Posterior vena cava (tissue), 2 donors: Measurements from ENCODE around the gene GRPEL2. TPM values are rescaled to one million over a fixed set of nuclear protein-coding genes. Genes with fewer than 3 reads are reported as not detected.
A peak's percentile ranks its signal among the peaks of the same experiment; 100 is the strongest.
"Not testable (repeated sequence)": the region's sequence is repeated elsewhere in the genome, so short reads cannot be mapped to it uniquely, and the experiment has no call there.

ENCODE experiments used
- DNase-seq: peaks from one replicate; pipeline ENCODE4 v3.0.0-alpha.2; 2020; ENCODE audit warnings: low spot score
- intact Hi-C, 2 donors: fragments of 100-400 bp; cut with DNase I; formaldehyde crosslinking; loops; one replicate each; pipeline versions ENCODE4 v1.14.1 to v1.14.2; 2022 to 2023
- total RNA-seq, 2 donors: library from RNA; stranded (reverse); fragmentation: NEBNext Ultra II Directional; extraction: Animal tissue kit (Norgen Biotek cat#: 25700); gene quantifications; one replicate each; pipeline ENCODE4 v1.2.1, GENCODE V29; 2021
- donor health status: DM: yes; HTN: yes; CAD: no.
- donor health status: DM: yes; HTN: yes; CAD: no.

Gene GRPEL2
- total RNA-seq, 2 donors from 2014 or later = 13.1 to 16.0 TPM

DNA sequence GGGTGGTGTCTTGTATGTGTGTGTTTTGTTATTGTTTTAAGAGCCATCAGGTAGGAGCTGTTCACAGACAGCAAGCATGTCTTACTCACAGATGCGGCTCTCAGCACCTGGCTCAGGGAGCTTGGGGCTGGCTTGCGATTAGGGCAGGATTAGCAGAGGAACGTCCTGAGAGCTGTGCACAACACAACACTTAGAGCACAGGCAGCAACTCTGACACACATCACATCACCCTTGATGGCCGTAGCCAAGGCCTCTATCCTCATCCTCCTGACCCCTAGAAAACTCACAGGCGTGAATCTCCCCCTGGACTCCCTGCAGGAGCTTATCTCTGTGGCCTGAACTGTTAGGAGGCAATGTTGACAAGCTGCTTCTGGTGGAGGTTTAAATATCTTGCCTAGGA, 40.9 kb downstream of the GRPEL2 start:
- intact Hi-C loops = loop anchor here in 1 of 2 donors (2.0 kb wide), 1 partner anchor 17 kb away; no protein-coding TSS in a partner anchor
- peak; percentile 31 for DNase-seq

DNA sequence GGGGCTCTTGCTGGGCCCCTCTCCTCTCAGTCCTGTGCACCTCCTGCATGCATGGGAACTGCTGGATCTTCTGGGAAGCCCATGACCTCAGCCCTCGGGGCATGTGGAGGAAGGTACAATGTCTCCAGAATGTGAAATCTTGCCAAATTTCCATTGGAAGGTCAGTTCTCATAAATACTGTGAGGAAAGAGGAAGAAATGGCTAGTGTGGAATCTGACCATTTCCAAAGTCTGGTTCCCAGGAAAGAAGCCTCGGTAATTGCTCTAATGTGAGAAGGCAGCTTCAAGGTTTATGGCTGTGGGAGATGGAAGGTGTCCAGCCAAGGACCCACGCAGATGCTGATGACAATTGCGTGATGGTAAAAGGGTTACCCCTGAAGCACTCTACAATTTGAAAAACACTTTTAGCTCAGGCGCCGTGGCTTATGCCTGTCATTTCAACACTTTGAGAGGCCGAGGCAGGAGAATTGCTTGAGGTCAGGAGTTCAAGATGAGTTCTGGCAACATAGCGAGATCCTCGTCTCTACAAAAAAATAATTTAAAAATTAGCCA, 41.9 kb downstream of the GRPEL2 start:
- DNase-seq = peak; percentile 79

DNA sequence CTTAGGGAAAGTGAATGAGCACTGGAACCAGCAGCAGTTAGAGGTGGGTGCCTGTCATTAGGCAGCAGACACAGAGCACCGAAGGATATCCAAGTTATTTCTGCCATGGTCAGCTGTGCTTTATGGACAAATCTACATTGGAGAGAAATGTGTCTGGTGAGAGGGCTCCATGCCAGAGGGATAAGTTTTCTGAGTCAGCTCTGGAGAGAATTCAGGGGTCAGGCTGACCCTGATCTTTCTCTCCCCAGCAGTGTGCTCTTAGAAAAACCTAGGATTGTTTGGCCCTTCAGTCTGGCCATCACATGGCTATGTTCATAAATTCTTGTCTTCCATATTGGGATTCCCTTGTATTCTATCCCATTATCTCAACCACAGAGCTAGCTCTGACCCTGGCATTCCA, 42.7 kb downstream of the GRPEL2 start:
- intact Hi-C loops = loop anchor here in 1 of 2 donors (2.0 kb wide), 1 partner anchor 15 kb away; no protein-coding TSS in a partner anchor
- peak; percentile 29 for DNase-seq

More for the DNA sequence above, 41.9 kb downstream of the GRPEL2 start:
- intact Hi-C loops = loop anchor here in 1 of 2 donors (2.0 kb wide), 1 partner anchor 16 kb away; no protein-coding TSS in a partner anchor

DNA sequence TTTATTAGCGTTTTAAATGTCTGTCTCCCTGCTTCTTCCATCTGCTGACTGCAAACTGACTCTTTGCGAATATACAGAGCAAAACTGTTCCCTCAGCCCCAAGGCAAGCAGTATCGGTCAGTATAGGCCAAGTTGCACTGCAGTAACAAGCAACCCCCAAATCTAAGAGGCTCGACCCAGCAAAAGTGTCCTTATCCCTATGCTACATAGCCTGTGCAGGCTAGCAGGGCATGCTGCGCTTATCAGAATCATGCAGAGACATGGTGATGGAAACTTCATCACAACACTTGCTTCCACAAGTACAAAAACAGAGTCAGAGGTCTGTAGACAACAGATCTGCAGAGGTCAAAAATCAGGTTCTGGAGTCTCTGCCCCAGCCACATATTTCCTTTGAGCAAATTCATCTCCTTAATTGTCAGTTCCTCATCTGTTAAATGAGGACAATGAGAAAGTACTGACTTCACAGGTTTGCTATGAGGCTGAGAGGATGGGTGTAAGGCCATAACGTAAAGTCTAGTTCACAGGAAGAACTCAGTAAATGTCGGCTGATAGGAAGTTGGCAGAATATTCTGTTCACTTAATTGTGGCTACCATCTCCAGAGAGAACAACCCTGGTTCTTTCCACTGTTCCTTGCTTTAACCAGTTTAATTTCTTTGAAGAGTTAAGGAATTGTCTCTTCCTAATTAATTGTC, 43.3 kb downstream of the GRPEL2 start:
- intact Hi-C loops = no loop called here
- DNase-seq = peak; percentile 0

DNA sequence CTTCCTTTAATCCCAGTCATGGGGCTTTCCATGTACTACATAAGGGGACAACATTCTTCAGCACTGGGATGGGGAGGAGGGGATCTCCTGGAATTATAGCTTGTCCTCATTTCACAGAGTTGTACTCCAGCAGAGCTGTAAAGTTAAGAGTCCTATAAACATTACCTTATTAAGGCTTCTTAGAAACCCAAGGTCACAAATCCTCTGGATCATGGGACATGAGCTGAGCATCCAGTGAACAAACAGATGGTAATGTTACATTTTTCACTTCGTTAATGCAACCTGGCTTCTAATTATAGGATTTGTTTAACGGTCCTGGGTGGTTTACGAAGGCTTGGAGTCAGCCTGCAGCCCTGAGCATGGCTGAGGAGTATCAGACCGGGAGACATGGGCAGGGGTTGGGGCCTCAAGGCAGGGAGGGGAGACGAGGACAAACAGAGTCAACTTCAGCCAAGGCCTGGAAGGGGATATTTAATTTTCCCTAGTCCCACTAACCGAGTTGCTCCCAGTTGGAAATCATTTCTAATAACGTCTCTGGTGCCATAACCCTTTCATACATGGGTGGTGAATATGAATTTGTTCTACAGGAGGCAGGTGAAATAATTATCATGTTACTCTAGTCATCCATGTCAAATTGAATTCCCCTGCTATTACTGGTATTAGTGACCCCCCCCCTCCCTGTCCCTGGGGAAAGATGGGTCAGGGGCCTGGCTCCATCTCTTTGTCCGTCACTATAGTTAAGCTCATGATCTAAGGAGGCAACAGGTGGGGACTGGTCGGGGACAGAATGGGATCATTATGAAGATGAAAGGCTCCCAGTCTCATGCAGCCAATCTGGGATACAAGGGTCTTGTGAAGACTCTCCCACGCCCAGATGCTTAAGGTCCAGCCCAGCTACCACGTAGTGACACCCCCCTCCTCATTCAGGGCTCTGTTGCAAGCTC, 44.5 kb downstream of the GRPEL2 start:
- peak; percentile 43 for DNase-seq
- intact Hi-C loops = no loop called here

DNA sequence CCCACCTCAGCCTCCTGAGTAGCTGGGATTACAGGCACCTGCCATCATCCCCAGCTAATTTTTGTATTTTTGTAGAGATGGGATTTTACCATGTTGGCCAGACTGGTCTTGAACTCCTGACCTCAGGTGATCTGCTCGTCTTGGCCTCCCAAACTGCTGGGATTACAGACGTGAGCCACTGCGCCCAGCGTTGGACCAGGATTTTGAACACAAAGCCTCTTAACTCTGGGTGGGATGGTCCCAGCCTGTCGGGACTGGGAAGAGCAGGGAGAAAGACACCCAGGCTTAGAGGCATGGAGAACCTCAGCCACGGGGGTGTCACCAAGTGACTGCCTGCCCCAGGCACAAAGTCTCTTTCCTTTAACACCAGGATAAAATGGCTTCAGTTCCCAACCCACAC, 45.8 kb downstream of the GRPEL2 start:
- peak; percentile 59 for DNase-seq
- intact Hi-C loops = not testable (repeated sequence)

DNA sequence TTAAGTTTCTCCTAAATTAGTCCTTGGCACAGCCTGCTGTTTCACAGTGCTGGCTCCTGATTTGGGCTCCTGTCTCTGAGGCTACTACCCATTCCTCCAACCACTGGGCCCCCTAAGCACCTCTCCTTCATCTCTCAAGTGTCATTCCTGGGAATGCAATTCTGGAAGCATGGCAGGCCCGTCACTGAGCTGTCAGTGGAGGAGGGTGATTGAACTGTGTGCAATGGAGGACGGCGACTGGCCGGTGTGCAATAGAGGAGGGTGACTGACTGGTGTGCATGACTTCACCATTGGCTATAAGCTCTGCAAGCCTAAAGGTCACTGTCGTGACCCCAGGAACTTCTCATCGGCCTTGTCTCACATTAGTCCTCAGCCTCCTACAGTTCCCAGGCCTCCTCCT, 46.2 kb downstream of the GRPEL2 start:
- intact Hi-C loops = no loop called here
- peak; percentile 58 for DNase-seq

DNA sequence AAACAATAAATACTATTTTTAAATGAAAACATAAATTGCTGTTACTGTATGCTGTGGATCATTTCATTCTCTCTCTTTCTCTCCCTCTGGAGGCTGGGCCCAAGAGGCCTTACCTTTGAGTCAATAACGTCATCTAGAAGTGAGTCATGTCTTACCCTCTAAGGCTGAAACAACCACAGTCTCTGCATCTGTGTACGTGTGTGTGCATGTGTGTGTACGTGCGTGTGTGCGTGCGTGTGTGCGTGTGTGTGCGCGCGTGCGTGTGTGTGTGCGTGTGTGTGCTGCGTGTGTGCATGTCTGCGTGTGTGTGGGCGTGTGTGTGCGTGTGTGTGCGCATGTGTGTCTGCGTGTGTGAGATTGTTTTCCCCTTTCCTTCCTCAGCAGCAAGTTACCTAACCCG, 47.4 kb downstream of the GRPEL2 start:
- intact Hi-C loops = no loop called here
- peak; percentile 16 for DNase-seq

DNA sequence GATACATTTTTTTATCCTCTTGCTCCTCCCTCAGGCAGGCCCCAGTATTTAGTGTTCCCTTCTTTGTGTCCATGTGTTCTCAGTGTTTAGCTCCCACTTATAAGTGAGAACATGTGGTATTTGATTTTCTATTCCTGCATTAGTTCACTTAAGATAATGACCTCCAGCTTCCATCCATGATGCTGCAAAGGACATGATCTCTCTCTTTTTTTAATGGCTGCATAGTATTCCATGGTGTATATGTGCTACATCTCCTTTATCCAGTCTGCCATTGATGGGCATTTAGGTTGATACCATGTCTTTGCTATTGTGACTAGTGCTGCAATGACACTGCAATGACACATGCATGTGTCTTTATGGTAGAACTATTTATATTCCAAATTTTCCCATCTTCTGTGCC, 49.7 kb downstream of the GRPEL2 start:
- DNase-seq, intact Hi-C loops: not testable (repeated sequence)

DNA sequence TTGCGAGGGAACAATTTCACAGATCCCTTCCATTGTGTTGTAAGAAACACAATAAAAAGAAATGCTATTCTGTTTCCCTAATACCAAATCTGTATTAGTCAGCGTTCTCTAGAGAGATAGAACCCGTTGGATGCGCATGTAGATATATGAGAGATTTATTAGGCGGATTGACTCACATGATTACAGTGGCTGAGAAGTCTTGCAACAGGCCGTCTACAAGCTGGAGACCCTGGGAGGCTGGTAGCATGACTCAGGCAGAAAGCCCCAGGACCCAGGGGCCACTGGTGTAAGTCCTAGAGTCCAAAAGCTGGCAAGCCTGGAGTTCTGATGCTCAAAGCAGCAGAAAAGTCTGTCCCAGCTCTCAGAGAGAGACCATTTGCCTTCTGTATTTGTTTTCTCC, 52.2 kb downstream of the GRPEL2 start:
- intact Hi-C loops = no loop called here
- peak; percentile 91 for DNase-seq

DNA sequence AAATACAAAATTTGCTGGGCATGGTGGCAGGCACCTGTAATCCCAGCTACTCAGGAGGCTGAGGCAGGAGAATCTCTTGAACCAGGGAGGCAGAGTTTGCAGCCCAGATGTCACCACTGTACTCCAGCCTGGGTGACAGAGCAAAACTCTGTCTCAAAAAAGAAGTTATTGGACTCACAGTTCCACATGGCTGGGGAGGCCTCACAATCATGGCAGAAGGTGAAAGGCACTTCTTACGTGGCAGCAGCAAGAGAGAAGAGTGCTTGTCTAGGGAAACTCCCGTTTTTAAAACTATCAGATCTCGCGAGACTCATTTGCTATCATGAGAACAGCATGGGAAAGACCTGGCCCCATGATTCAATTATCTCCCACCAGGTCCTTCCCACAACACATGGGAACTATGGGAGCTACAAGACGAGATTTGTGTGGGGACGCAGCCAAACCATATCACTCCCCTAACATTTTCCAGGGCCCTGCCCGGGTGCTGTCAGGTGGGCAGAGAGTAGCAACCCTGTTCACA, 53.5 kb downstream of the GRPEL2 start:
- intact Hi-C loops = not testable (repeated sequence)
- DNase-seq = peak; percentile 40

DNA sequence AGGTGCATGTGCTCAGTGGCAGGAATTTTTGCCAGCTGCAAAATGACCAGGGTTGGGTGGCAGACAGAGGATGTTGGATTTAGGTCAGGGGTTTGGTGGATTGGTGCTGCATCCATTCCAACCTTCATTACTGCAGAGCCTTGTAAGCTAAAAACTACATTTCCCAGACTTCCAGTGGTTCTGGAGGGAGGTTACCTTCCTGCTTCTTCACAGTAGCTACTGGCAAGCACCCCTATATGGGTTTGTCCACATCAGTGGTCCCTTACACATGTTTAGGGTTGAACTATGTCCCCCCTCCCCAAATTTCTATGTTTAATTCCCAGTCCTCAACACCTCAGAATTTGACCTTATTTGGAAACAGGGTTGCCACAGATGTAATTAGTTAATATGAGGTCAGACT, 54.5 kb downstream of the GRPEL2 start:
- intact Hi-C loops = no loop called here
- no peak for DNase-seq

DNA sequence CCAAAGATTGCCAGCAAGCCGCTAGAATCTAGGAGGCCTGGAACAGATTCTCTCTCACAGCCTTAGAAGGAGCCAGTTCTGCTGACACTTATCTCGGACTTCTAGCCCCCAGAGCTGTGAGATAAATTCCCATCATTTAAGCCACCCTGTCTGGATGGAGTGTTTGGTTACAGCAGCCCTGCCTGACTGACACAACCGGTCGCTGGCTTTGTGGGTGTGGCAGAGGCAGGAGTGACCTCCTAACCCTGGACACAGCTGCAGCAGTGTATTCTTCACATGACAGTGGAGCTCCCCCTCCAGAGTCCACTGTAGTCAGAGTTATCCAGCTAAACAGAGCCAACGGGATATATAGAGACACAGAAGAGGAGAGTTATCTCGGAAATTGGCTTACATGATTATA, 55.0 kb downstream of the GRPEL2 start:
- intact Hi-C loops = no loop called here
- peak; percentile 65 for DNase-seq

DNA sequence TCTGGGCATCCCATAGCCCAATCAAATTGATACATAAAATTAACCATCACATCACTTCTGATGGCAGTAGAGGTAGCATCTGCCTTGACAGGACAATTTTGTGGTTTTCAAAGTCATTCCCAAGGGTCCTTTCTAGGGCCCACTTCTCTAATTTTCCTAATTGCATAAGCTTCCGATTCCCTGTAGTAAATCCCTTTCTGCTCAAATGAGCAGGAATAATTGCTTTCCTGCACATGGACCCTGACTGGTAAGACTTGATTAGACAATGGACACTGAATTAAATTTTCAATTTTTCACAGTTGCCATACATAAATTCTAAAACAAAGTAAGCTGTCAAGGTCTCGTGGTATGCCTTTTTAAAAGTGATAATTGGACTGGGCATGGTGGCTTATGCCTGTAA, 55.8 kb downstream of the GRPEL2 start:
- DNase-seq = no peak
- intact Hi-C loops = no loop called here

DNA sequence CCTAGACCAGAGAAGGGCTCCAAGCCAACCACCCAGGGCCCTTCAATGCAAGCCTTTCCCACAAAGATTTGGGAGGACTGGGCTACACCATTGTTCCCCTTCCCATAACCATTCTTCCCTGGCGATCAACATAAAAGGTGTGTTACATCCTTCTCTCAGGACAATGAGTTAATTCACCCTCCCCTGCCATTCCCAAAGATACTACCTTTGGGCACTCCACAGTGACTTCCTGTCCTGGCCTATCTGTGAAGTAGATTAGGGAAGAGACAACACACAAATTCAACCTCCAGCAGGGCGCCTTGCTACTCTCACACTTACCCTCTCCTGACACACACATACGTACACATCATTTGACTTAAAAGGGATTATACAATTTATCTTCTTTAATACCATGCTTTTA, 57.0 kb downstream of the GRPEL2 start:
- intact Hi-C loops = loop anchor here in 1 of 2 donors (2.0 kb wide), 1 partner anchor 15 kb away; no protein-coding TSS in a partner anchor
- DNase-seq = no peak

Other genes starting within 250 kb of the GRPEL2 start
- gene ABLIM3, start 204.0 kb upstream of the GRPEL2 start, total RNA-seq = 10 to 100 TPM; 31.4 to 45.4 TPM
- 10 to 100 TPM; 17.9 to 30.3 TPM for gene AFAP1L1, start 73.6 kb upstream of the GRPEL2 start, total RNA-seq
- 1 to 10 TPM; 3.1 to 5.6 TPM for gene PCYOX1L, start 12.5 kb downstream of the GRPEL2 start, total RNA-seq
- 10 to 100 TPM in 1 of 2 donors, 1 to 10 TPM in 1; 8.5 to 15.2 TPM for gene IL17B, start 33.8 kb downstream of the GRPEL2 start, total RNA-seq
- gene CSNK1A1, start 205.9 kb downstream of the GRPEL2 start, total RNA-seq = 100 to 1,000 TPM; 223 to 231 TPM
- gene ARHGEF37, start 236.0 kb downstream of the GRPEL2 start, total RNA-seq = 10 to 100 TPM; 10.7 to 11.0 TPM